Liver (tissue), 9 donors: ENCODE measurements around the gene SBK2. TPM values are rescaled to one million over a fixed set of nuclear protein-coding genes. Genes with fewer than 3 reads are reported as not detected.

ENCODE experiments used
- DNase-seq: peaks from one replicate; pipeline ENCODE4 v3.0.0-alpha.2; 2017; ENCODE audit warnings: low spot score
- H3K27ac ChIP-seq, 2 donors: one replicate each; pipeline ENCODE4 v1.7.0; 2013; ENCODE audit warnings: inconsistent platforms in 2 of 2, low read length in 2 of 2, control low read depth in 1 of 2, low read depth in 1 of 2, mild to moderate bottlenecking in 1 of 2
- H3K27me3 ChIP-seq, 4 donors: one replicate each; pipeline versions ENCODE4 v1.6.1 to v1.7.0; 2013; ENCODE audit warnings: low read length in 3 of 4, inconsistent platforms in 1 of 4, mild to moderate bottlenecking in 1 of 4, moderate library complexity in 1 of 4; ENCODE audit not compliant: control insufficient read depth in 4 of 4, insufficient read depth in 4 of 4
- H3K36me3 ChIP-seq, 4 donors: one replicate each; pipeline versions ENCODE4 v1.6.1 to v1.7.0; 2013; ENCODE audit warnings: low read length in 3 of 4, mild to moderate bottlenecking in 3 of 4, low read depth in 1 of 4, moderate library complexity in 1 of 4; ENCODE audit not compliant: control insufficient read depth in 4 of 4, insufficient read depth in 3 of 4
- H3K4me1 ChIP-seq, 4 donors: one replicate each; pipeline versions ENCODE4 v1.6.1 to v1.7.0; 2013; ENCODE audit warnings: low read length in 3 of 4, mild to moderate bottlenecking in 3 of 4, moderate library complexity in 1 of 4; ENCODE audit not compliant: control insufficient read depth in 4 of 4, insufficient read depth in 4 of 4
- H3K4me3 ChIP-seq, 3 donors: one replicate each; pipeline versions ENCODE4 v1.6.1 to v1.7.0; 2013; ENCODE audit warnings: low read length in 3 of 3, control low read depth in 1 of 3, low read depth in 1 of 3, mild to moderate bottlenecking in 1 of 3
- H3K9ac ChIP-seq, 2 donors: one replicate each; pipeline ENCODE4 v1.7.0; 2013; ENCODE audit warnings: low read length in 2 of 2, mild to moderate bottlenecking in 2 of 2, moderate library complexity in 2 of 2, control low read depth in 1 of 2, low read depth in 1 of 2
- H3K9me3 ChIP-seq, 4 donors: one replicate each; pipeline versions ENCODE4 v1.6.1 to v1.7.0; 2013; ENCODE audit warnings: low read length in 3 of 4; ENCODE audit not compliant: control insufficient read depth in 4 of 4
- ATF3 ChIP-seq: IDR thresholded peaks from 2 replicates; pipeline ENCODE4 v1.6.1; 2016; ENCODE audit warnings: antibody characterized with exemption
- CTCF ChIP-seq: fragments of 150-350 bp; IDR thresholded peaks from 2 replicates; pipeline ENCODE4 v1.5.1; 2017; ENCODE audit warnings: improper control_type of control experiment, low read depth, low read length; ENCODE audit not compliant: missing input control
- EGR1 ChIP-seq, 2 donors: IDR thresholded peaks; 2 replicates each; pipeline ENCODE4 v1.6.1; 2016 to 2018; ENCODE audit warnings: antibody characterized with exemption in 2 of 2, low read depth in 2 of 2
- FOXA1 ChIP-seq: IDR thresholded peaks from 2 replicates; pipeline ENCODE4 v1.6.1; 2016; ENCODE audit warnings: antibody characterized with exemption
- FOXA2 ChIP-seq: IDR thresholded peaks from 2 replicates; pipeline ENCODE4 v1.6.1; 2016; ENCODE audit warnings: antibody characterized with exemption
- GABPA ChIP-seq, 2 donors: IDR thresholded peaks in 1 of 2; conservative IDR thresholded peaks in 1 of 2; 2 replicates each; pipeline ENCODE4 v1.6.1; 2016; ENCODE audit warnings: antibody characterized with exemption in 2 of 2, mild to moderate bottlenecking in 1 of 2, moderate library complexity in 1 of 2
- HNF4A ChIP-seq, 2 donors: conservative IDR thresholded peaks; 2 replicates each; pipeline ENCODE4 v1.6.1; 2016; ENCODE audit warnings: antibody characterized with exemption in 2 of 2, mild to moderate bottlenecking in 2 of 2
- HNF4G ChIP-seq: IDR thresholded peaks from 2 replicates; pipeline ENCODE4 v1.6.1; 2016; ENCODE audit warnings: antibody characterized with exemption
- JUND ChIP-seq, 2 donors: IDR thresholded peaks; 2 replicates each; pipeline ENCODE4 v1.6.1; 2016; ENCODE audit warnings: antibody characterized with exemption in 2 of 2
- NR2F2 ChIP-seq: IDR thresholded peaks from 2 replicates; pipeline ENCODE4 v1.6.1; 2016; ENCODE audit warnings: antibody characterized with exemption
- RAD21 ChIP-seq, 2 donors: IDR thresholded peaks; 2 replicates each; pipeline ENCODE4 v1.6.1; 2016; ENCODE audit warnings: antibody characterized with exemption in 2 of 2, mild to moderate bottlenecking in 2 of 2
- RXRA ChIP-seq, 2 donors: IDR thresholded peaks; 2 replicates each; pipeline ENCODE4 v1.6.1; 2017 to 2018; ENCODE audit warnings: antibody characterized with exemption in 2 of 2, mild to moderate bottlenecking in 1 of 2
- SP1 ChIP-seq: IDR thresholded peaks from 2 replicates; pipeline ENCODE4 v1.6.1; 2018; ENCODE audit warnings: antibody characterized with exemption, mild to moderate bottlenecking
- TAF1 ChIP-seq: conservative IDR thresholded peaks from 2 replicates; pipeline ENCODE4 v1.6.1; 2016; ENCODE audit warnings: antibody characterized with exemption, mild to moderate bottlenecking
- YY1 ChIP-seq: IDR thresholded peaks from 2 replicates; pipeline ENCODE4 v1.6.1; 2016; ENCODE audit warnings: antibody characterized with exemption, mild to moderate bottlenecking
- ZBTB33 ChIP-seq: IDR thresholded peaks from 2 replicates; pipeline ENCODE4 v1.6.1; 2016; ENCODE audit warnings: antibody characterized with exemption
- WGBS: extraction: QIAGEN DNeasy Blood & Tissue Kit; methylation state at CpG from one replicate; pipeline ENCODE4 v1.1.7; 2013; 5-methylcytosine and 5-hydroxymethylcytosine counted together
- polyA plus RNA-seq, 2 donors: library from polyadenylated mRNA; stranded (reverse) in 1 of 2; unstranded in 1 of 2; fragments of 200-250 nt in 1 of 2; fragments of >200 nt in 1 of 2; fragmentation: Nextera tagmentation in 1 of 2; extraction: Ambion mirVana in 1 of 2; gene quantifications; one replicate each; pipeline versions ENCODE4 v1.2.1 to v1.2.3, GENCODE V29; 2013 to 2015
- total RNA-seq, 2 donors: library from RNA; depleted of rRNA; stranded (reverse); fragments of >200 nt; gene quantifications; one replicate each; pipeline ENCODE4 v1.2.3, GENCODE V29; 2014
- TF ChIP-seq, protein P1 (sequence below): IDR thresholded peaks from 2 replicates; pipeline ENCODE4 v1.6.1; 2016; ENCODE audit warnings: antibody characterized with exemption, mild to moderate bottlenecking
- TF ChIP-seq, protein P2 (sequence below): IDR thresholded peaks from 2 replicates; pipeline ENCODE4 v1.6.1; 2016; ENCODE audit warnings: antibody characterized with exemption
- donor health status: healthy.
- donor health status: healthy.
- donor health status: healthy.
- donor health status: healthy.
- donor health status: healthy.

The SBK2 gene
- total and polyA plus RNA-seq, 4 donors: not detected

- H3K27ac ChIP-seq: no peak overlapping the region
- no peak overlapping the region for H3K9ac ChIP-seq
- peaks cover 0 to 4% (median 0%) of the 10 kb centered on the region in 4 donors for H3K9me3 ChIP-seq
- no peaks in the 10 kb centered on the region for H3K36me3 ChIP-seq
- DNase-seq: no peak
- peaks cover 0 to 3% (median 1%) of the 10 kb centered on the region in 4 donors for H3K27me3 ChIP-seq
- TF ChIP-seq RXRA (IDR thresholded peaks at IDR 0.05) (no peak), JUND (IDR thresholded peaks at IDR 0.05) (no peak), TAF1 (no peak), CTCF (no peak), FOXA1 (no peak), SP1 (no peak), FOXA2 (no peak)
- no peaks in the 10 kb centered on the region for H3K4me1 ChIP-seq
- 68% methylated on average over 12 of the region's 12 CpGs for WGBS
- H3K4me3 ChIP-seq: no peak overlapping the region
Observed at GRCh38 chr19:55563261-55563690, 26.3 kb upstream of the SBK2 start.

- WGBS: 83% methylated on average over 9 of the region's 9 CpGs
- no peak for DNase-seq
- TF ChIP-seq, protein P1, sequence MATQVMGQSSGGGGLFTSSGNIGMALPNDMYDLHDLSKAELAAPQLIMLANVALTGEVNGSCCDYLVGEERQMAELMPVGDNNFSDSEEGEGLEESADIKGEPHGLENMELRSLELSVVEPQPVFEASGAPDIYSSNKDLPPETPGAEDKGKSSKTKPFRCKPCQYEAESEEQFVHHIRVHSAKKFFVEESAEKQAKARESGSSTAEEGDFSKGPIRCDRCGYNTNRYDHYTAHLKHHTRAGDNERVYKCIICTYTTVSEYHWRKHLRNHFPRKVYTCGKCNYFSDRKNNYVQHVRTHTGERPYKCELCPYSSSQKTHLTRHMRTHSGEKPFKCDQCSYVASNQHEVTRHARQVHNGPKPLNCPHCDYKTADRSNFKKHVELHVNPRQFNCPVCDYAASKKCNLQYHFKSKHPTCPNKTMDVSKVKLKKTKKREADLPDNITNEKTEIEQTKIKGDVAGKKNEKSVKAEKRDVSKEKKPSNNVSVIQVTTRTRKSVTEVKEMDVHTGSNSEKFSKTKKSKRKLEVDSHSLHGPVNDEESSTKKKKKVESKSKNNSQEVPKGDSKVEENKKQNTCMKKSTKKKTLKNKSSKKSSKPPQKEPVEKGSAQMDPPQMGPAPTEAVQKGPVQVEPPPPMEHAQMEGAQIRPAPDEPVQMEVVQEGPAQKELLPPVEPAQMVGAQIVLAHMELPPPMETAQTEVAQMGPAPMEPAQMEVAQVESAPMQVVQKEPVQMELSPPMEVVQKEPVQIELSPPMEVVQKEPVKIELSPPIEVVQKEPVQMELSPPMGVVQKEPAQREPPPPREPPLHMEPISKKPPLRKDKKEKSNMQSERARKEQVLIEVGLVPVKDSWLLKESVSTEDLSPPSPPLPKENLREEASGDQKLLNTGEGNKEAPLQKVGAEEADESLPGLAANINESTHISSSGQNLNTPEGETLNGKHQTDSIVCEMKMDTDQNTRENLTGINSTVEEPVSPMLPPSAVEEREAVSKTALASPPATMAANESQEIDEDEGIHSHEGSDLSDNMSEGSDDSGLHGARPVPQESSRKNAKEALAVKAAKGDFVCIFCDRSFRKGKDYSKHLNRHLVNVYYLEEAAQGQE: no peak
- no peak for TF ChIP-seq YY1
- TF ChIP-seq HNF4G: no peak
- no peak for TF ChIP-seq RXRA (IDR thresholded peaks at IDR 0.05)
- no peak for TF ChIP-seq GABPA (IDR thresholded peaks at IDR 0.05 in 1 of 2, conservative IDR thresholded peaks at IDR 0.05 in 1 of 2)
- no peak for TF ChIP-seq JUND (IDR thresholded peaks at IDR 0.05)
- no peak for TF ChIP-seq RAD21 (IDR thresholded peaks at IDR 0.05)
- no peak for TF ChIP-seq HNF4A (conservative IDR thresholded peaks at IDR 0.05)
- no peak for TF ChIP-seq EGR1 (IDR thresholded peaks at IDR 0.05; ENCODE audit: low read depth in 2 of 2)
- TF ChIP-seq ATF3: no peak
- TF ChIP-seq SP1: no peak
- TF ChIP-seq CTCF: no peak
- no peak for TF ChIP-seq ZBTB33
- no peak for TF ChIP-seq TAF1
- TF ChIP-seq FOXA2: no peak
- TF ChIP-seq FOXA1: no peak
- TF ChIP-seq, protein P2, sequence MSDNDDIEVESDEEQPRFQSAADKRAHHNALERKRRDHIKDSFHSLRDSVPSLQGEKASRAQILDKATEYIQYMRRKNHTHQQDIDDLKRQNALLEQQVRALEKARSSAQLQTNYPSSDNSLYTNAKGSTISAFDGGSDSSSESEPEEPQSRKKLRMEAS: no peak
- TF ChIP-seq NR2F2: no peak
Observed at GRCh38 chr19:55559684-55560083, 22.8 kb upstream of the SBK2 start.

More at GRCh38 chr19:55559684-55560083, 22.8 kb upstream of the SBK2 start:
- no peaks in the 10 kb centered on the region for H3K4me1 ChIP-seq
- H3K27ac ChIP-seq: no peak overlapping the region
- no peaks in the 10 kb centered on the region for H3K27me3 ChIP-seq
- no peak overlapping the region for H3K9ac ChIP-seq
- H3K9me3 ChIP-seq: peaks cover 0 to 4% (median 0%) of the 10 kb centered on the region in 4 donors
- no peaks in the 10 kb centered on the region for H3K36me3 ChIP-seq
- H3K4me3 ChIP-seq: no peak overlapping the region
